HEK293T (cell line): ENCODE measurements around the gene FHOD3.
A peak's percentile ranks its signal among the peaks of the same experiment; 100 is the strongest.

Source experiments
- CTCF ChIA-PET: fragments of 350-600 bp; formaldehyde crosslinking; extraction: SDS; loops from one replicate; lab custom pipeline; 2021; ENCODE audit warnings: antibody characterized with exemption, inconsistent platforms; lab: Yijun Ruan, JAX
- POLR2A ChIA-PET: fragments of 350-600 bp; formaldehyde crosslinking; extraction: SDS; loops from one replicate; lab custom pipeline; 2020; ENCODE audit warnings: antibody characterized with exemption, inconsistent platforms; lab: Yijun Ruan, JAX
- DNase-seq: peaks from one replicate; pipeline ENCODE4 v3.0.0; 2012; ENCODE audit warnings: mixed read lengths; ENCODE audit errors: extremely low spot score
- ARNT ChIP-seq: fragments of 450-650 bp; IDR thresholded peaks from 2 replicates; pipeline ENCODE4 v1.6.1; 2017; ENCODE audit warnings: mild to moderate bottlenecking
- BHLHE40 ChIP-seq: fragments of 450-650 bp; IDR thresholded peaks from 2 replicates; pipeline ENCODE4 v1.6.1; 2016; ENCODE audit warnings: mild to moderate bottlenecking, moderate library complexity, borderline replicate concordance
- CTBP1 ChIP-seq: fragments of 450-650 bp; IDR thresholded peaks from 2 replicates; pipeline ENCODE4 v1.6.1; 2016; ENCODE audit warnings: borderline replicate concordance
- ELF4 ChIP-seq: fragments of 450-650 bp; IDR thresholded peaks from 2 replicates; pipeline ENCODE4 v1.6.1; 2017; ENCODE audit warnings: antibody characterized with exemption
- FOXA1 ChIP-seq: fragments of 450-650 bp; IDR thresholded peaks from 2 replicates; pipeline ENCODE4 v1.6.1; 2016; ENCODE audit warnings: mild to moderate bottlenecking
- FOXK2 ChIP-seq: fragments of 450-650 bp; IDR thresholded peaks from 2 replicates; pipeline ENCODE4 v1.6.1; 2016; ENCODE audit warnings: mild to moderate bottlenecking
- FOXM1 ChIP-seq: fragments of 450-650 bp; IDR thresholded peaks from 2 replicates; pipeline ENCODE4 v1.6.1; 2017; ENCODE audit warnings: mild to moderate bottlenecking, borderline replicate concordance
- HDGF ChIP-seq: fragments of 450-650 bp; IDR thresholded peaks from 2 replicates; pipeline ENCODE4 v1.6.1; 2017; ENCODE audit warnings: antibody characterized with exemption, borderline replicate concordance
- L3MBTL2 ChIP-seq: fragments of 450-650 bp; conservative IDR thresholded peaks from 2 replicates; pipeline ENCODE4 v1.6.1; 2016; ENCODE audit warnings: mild to moderate bottlenecking
- LEF1 ChIP-seq: fragments of 450-650 bp; IDR thresholded peaks from 2 replicates; pipeline ENCODE4 v1.6.1; 2017; ENCODE audit warnings: mild to moderate bottlenecking, borderline replicate concordance
- NFRKB ChIP-seq: fragments of 450-650 bp; IDR thresholded peaks from 2 replicates; pipeline ENCODE4 v1.6.1; 2016; ENCODE audit warnings: mild to moderate bottlenecking, moderate library complexity
- SP1 ChIP-seq: fragments of 450-650 bp; IDR thresholded peaks from 2 replicates; pipeline ENCODE4 v1.6.1; 2017
- SUZ12 ChIP-seq: fragments of 450-650 bp; IDR thresholded peaks from 2 replicates; pipeline ENCODE4 v1.6.1; 2016; ENCODE audit warnings: mild to moderate bottlenecking
- TARDBP ChIP-seq: fragments of 450-650 bp; IDR thresholded peaks from 2 replicates; pipeline ENCODE4 v1.6.1; 2016
- ZNF384 ChIP-seq: fragments of 450-650 bp; IDR thresholded peaks from 2 replicates; pipeline ENCODE4 v1.6.1; 2016
- TF ChIP-seq, protein P1 (sequence below): fragments of 450-650 bp; IDR thresholded peaks from 2 replicates; pipeline ENCODE4 v1.6.1; 2016

FHOD3 gene

DNA sequence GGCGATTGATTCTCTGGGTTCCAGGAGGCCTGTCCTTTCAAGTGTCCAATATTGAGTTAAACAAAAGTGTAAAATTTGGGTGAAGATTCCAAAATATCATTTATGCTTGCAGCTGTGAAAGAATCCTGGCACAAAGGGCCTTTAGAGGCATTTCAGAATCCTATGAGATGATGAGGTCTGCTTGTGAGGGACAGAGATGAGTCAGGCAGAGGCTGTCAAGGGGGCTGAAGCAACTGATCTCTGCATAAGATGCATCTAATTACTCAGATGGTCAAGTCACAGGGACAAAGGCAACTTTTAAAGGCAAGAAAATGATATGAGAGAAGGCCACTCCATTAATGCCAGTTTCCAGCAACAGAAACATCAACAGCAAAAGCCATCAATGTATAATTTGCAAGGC is 78.8 kb downstream of the FHOD3 start:
- TF ChIP-seq ELF4 = no peak
- no peak for TF ChIP-seq ARNT
- no peak for TF ChIP-seq FOXM1
- POLR2A ChIA-PET = no interaction called here
- CTCF ChIA-PET = no interaction called here
- DNase-seq = no peak

GRCh38 chr18:36377626-36378025 is 80.1 kb downstream of the FHOD3 start:
- no peak for DNase-seq
- TF ChIP-seq FOXK2 (no peak), NFRKB (no peak), HDGF (no peak), CTBP1 (no peak), FOXM1 (no peak), SP1 (no peak)
- ChIA-PET POLR2A (no interaction called here), CTCF (no interaction called here)

DNA sequence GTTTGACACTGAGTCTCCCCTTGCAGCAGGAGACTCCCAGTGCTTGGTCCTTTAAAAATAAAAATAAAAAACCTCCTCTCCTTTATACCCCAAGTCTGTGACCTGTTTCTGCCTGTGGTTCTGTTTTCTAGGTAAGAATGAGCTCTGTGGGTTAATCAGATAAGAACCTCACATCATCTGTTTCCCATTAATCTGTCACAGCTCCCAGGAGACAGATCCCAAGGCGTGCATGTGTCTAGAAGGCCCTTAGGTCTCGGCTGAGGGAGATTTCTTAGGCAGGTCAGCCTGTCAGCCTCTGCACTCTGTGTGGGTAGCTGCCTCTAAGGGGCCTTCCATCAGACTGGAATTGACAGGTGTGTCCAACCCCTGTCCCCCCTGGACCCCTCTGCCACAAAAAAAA is 80.7 kb downstream of the FHOD3 start:
- DNase-seq = no peak

DNA sequence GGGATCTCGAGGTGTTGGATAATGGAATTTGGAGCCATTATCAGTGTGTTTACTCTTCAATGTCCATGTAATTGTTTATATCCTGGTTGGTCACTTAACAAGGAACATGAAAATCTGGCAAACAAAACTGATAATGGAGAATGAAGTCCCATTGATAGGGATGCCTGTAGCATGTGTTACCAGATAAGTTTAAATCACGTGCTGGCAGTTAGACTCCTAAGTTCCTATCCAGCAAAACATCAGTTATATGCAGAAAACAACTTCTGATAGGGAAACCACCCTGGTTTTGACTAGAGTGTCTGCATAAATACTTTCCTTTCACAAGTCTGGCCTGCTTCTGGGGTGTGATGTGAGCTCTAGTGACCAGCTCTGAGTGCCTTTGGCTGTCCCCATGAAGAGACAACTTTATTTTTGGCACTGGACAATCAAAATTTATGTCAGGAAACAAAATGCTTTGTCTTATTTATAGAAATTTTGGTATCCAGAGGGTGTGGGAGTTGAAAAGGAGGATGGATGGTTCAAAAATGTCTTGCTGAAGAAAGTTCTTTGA is 82.0 kb downstream of the FHOD3 start:
- CTCF ChIA-PET = no interaction called here
- POLR2A ChIA-PET = no interaction called here

More for the DNA sequence above, 80.7 kb downstream of the FHOD3 start:
- ChIA-PET CTCF (interaction anchor here (0.7 kb wide), 1 partner anchor 1656 kb away, joined by 3 read pairs; no protein-coding TSS in a partner anchor), POLR2A (no interaction called here)
- TF ChIP-seq NFRKB = no peak
- TF ChIP-seq, protein P1, sequence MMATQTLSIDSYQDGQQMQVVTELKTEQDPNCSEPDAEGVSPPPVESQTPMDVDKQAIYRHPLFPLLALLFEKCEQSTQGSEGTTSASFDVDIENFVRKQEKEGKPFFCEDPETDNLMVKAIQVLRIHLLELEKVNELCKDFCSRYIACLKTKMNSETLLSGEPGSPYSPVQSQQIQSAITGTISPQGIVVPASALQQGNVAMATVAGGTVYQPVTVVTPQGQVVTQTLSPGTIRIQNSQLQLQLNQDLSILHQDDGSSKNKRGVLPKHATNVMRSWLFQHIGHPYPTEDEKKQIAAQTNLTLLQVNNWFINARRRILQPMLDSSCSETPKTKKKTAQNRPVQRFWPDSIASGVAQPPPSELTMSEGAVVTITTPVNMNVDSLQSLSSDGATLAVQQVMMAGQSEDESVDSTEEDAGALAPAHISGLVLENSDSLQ = peak; percentile 15; the same call in 1 of the 2 replicates

DNA sequence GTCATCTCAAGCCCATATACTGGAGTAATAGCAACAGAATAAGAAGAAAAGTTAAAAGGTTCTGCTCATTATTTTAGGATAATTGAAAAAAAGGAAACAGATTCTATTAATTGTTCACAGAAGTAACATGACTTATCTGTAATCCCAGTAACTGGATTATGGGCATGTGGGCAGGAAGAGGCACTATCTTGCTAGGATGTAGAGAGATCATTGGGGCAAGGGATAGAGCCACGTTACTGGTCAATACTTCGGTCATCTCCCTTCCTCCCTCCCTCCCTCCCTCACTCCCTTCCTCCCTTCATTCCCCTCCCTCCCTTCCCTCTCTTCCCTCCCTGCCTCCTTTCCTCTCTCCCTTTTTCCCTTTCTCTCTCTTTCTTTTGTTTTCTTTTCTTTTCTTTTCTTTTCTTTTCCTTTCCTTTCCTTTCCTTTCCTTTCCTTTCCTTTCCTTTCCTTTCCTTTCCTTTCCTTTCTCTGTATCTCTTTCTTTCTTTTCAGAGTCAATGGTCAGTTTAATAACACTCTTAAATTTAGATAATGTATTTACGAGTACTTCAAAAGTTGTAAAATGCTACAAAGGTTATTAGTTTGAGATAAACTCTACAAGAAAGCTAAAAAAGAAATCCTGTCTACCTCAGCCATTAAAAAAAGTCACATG is 82.8 kb downstream of the FHOD3 start:
- ChIA-PET CTCF (no interaction called here), POLR2A (no interaction called here)
- no peak for DNase-seq
- TF ChIP-seq FOXM1 (no peak), NFRKB (no peak), FOXK2 (no peak), FOXA1 (no peak), CTBP1 (no peak), ZNF384 (no peak), ELF4 (no peak), L3MBTL2 (no peak), HDGF (no peak), BHLHE40 (no peak), TARDBP (no peak), SUZ12 (no peak), LEF1 (no peak), ARNT (no peak), SP1 (no peak)
- TF ChIP-seq, protein P1 = no peak

More for the DNA sequence above, 82.0 kb downstream of the FHOD3 start:
- DNase-seq = no peak
- no peak for TF ChIP-seq BHLHE40
- no peak for TF ChIP-seq FOXA1
- TF ChIP-seq SUZ12 = no peak
- TF ChIP-seq ZNF384 = no peak
- no peak for TF ChIP-seq HDGF

- TF ChIP-seq, protein P1 = no peak
- TF ChIP-seq CTBP1 = no peak
- TF ChIP-seq HDGF = no peak
- TF ChIP-seq ELF4 = no peak
- TF ChIP-seq SUZ12 = no peak
- TF ChIP-seq ZNF384 = no peak
- TF ChIP-seq BHLHE40 = no peak
- no peak for TF ChIP-seq FOXM1
- no peak for TF ChIP-seq ARNT
- no peak for TF ChIP-seq FOXA1
- TF ChIP-seq TARDBP = no peak
- TF ChIP-seq NFRKB = no peak
- TF ChIP-seq LEF1 = no peak
- ChIA-PET CTCF (no interaction called here), POLR2A (no interaction called here)
- DNase-seq = no peak
These were observed 83.6 kb downstream of the FHOD3 start for GRCh38 chr18:36381075-36381474.

- ChIA-PET POLR2A (no interaction called here), CTCF (no interaction called here)
- no peak for DNase-seq
- TF ChIP-seq FOXA1 (no peak), ARNT (no peak), SUZ12 (no peak), ELF4 (no peak), ZNF384 (no peak), BHLHE40 (no peak), FOXK2 (no peak), LEF1 (no peak), L3MBTL2 (no peak), CTBP1 (no peak), SP1 (no peak), FOXM1 (no peak), NFRKB (no peak), HDGF (no peak)
- TF ChIP-seq, protein P1 = no peak
These were observed 85.3 kb downstream of the FHOD3 start for GRCh38 chr18:36382854-36383253.
